MG63 (cell line): ENCODE data around the gene PNPO. TPM values are rescaled to one million over a fixed set of nuclear protein-coding genes. Genes with fewer than 3 reads are reported as not detected.

Experiments used
- DNase-seq: peaks from one replicate; pipeline ENCODE4 v3.0.0-alpha.2; 2020
- H3K27me3 ChIP-seq: fragments of 250-450 bp; sonication (Bioruptor Pico); 2 replicates; pipeline ENCODE4 v1.5.1; 2020; ENCODE audit warnings: mild to moderate bottlenecking, moderate library complexity
- H3K36me3 ChIP-seq: fragments of 250-450 bp; sonication (Bioruptor Pico); 2 replicates; pipeline ENCODE4 v1.5.1; 2020; ENCODE audit warnings: mild to moderate bottlenecking, moderate library complexity
- H3K4me3 ChIP-seq: fragments of 250-450 bp; sonication (Bioruptor Pico); 2 replicates; pipeline ENCODE4 v1.5.1; 2020; ENCODE audit warnings: mild to moderate bottlenecking, moderate library complexity
- H3K9me3 ChIP-seq: fragments of 250-450 bp; sonication (Bioruptor Pico); 2 replicates; pipeline ENCODE4 v1.5.1; 2020; ENCODE audit warnings: mild to moderate bottlenecking, moderate library complexity
- total RNA-seq: library from RNA; depleted of rRNA; stranded (reverse); fragments of >200 nt; shearing (Covaris generic); gene quantifications from 2 replicates; pipeline ENCODE4 v1.2.3, GENCODE V29; 2014; ENCODE audit warnings: low replicate concordance

The PNPO gene
- total RNA-seq, 1 experiment from 2014 or later, result 41.4 TPM

GRCh38 chr17:47957591-47958490, 16.5 kb downstream of the PNPO start, which contains the start of gene PRR15L:
Gene PRR15L (minus strand): TSS chr17:47957883. CDS start chr17:47953234, 4,649 bp downstream.
- no peak within 1 kb of the TSS for H3K4me3 ChIP-seq
- no peaks in the 10 kb centered on the region for H3K36me3 ChIP-seq
- no peaks in the 10 kb centered on the region for H3K9me3 ChIP-seq
- DNase-seq, result no peak
- no peaks in the 10 kb centered on the region for H3K27me3 ChIP-seq

DNA sequence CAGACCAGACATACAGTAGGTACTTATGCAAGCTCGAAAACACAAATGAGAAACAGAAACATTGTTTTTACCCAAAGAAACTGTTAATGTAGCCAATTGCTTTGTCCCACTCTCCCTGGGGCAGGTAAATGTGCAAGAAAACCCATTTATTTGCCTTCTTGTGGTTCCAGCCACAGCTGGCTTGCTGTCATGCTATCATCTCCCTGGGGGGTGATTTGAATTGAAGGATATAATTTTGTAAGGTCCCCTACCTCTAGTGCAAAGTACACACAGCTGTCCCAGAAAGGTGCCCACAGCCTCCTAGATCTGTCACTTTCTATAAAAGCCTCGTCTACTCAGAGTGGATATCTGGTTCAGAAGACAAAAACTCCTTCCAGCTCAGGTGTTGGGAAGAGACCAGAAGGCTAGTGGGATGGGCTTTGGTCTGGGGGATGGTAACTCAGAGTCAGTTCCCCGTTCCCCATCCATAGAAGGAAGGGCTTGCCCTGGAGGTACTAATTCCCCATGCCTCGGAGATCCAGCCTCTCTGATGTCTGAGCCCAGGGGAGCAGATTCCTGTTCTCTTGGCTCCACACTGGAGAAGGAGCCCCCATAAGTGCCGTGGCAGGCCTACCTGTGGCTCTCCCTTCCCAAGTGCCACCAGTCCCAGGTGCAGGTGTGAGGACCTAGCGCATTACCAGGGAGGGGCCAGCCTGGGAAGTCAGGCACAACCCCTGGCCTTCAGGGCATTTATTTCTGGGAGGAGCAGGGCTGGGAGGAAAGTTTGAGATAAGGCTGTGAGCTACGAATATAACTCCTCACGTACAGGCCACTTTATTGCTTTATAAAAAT, 18.7 kb downstream of the PNPO start:
- H3K27me3 ChIP-seq, result no peaks in the 10 kb centered on the region
- H3K36me3 ChIP-seq, result no peaks in the 10 kb centered on the region
- no peak overlapping the region for H3K4me3 ChIP-seq
- DNase-seq, result no peak
- H3K9me3 ChIP-seq, result no peaks in the 10 kb centered on the region

DNA sequence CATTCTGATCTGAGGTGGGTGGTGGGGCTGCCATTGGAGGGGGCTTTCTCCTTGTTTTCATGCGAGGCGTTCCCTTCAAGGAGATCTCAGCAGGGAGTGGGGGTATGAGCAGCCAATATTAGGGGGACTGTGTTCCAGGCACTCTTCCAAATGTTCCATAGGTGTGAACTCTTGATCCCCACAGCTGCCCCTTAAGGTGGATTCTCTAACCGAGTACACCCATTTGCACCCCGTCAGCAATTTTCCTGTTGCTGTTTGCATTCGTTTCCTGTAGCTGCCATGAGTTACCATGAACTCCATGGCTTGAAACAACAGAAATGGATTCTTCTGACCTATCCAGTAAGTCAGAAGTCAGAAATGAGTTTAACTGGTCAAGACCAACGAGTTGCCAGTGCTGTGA, 20.0 kb downstream of the PNPO start:
- Histone ChIP-seq H3K36me3 (no peaks in the 10 kb centered on the region), H3K9me3 (no peaks in the 10 kb centered on the region), H3K27me3 (no peaks in the 10 kb centered on the region), H3K4me3 (no peak overlapping the region)
- no peak for DNase-seq

DNA sequence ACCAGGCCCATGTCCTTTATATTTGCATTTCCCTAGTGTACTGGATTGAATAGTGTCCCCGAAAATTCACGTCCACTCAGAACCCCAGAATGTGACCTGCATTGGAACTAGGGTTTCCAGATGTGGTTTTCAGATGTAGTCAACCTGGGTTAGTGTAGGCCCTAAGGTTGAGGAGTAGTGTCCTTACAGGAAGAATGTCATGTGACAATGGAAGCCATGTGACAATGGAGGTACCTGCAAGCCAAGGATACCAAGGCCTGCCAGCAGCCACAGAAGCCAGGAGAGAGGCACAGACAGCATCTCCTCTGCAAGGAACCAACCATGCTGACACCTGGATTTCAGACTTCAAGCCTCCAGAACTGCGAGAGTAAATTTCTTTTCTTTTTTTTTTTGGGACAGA, 21.5 kb downstream of the PNPO start:
- Histone ChIP-seq H3K36me3 (no peaks in the 10 kb centered on the region), H3K9me3 (no peaks in the 10 kb centered on the region), H3K27me3 (no peaks in the 10 kb centered on the region), H3K4me3 (no peak overlapping the region)
- no peak for DNase-seq

DNA sequence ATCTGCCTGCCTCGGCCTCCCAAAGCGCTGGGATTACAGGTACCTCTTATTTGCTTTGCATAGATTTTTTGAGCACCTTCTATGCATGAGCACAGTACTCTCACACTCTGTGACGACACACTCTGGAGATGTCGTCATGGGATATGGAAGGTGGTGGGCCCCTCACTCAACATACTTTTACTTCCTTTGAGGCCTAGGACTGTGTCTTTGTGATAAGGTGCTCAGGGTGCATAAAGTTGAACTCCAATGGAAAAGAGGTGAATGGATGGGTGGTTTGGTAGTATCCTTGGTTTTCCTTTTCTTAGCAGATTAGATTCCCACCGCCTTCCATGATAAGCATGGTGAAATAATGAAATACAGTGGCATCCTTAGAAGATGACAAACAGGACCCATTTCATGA, 23.5 kb downstream of the PNPO start:
- no peak for DNase-seq
- H3K27me3 ChIP-seq, result no peaks in the 10 kb centered on the region
- no peak overlapping the region for H3K4me3 ChIP-seq
- no peaks in the 10 kb centered on the region for H3K36me3 ChIP-seq
- H3K9me3 ChIP-seq, result no peaks in the 10 kb centered on the region

GRCh38 chr17:47966079-47966519, 24.7 kb downstream of the PNPO start:
- no peak for DNase-seq

GRCh38 chr17:47967607-47968252, 26.4 kb downstream of the PNPO start:
- no peaks in the 10 kb centered on the region; the same call in 1 of the 2 replicates for H3K36me3 ChIP-seq
- H3K4me3 ChIP-seq, result no peak overlapping the region
- no peaks in the 10 kb centered on the region for H3K9me3 ChIP-seq
- no peaks in the 10 kb centered on the region for H3K27me3 ChIP-seq
- DNase-seq, result peak; percentile 84

More at GRCh38 chr17:47966079-47966519, 24.7 kb downstream of the PNPO start:
- Histone ChIP-seq H3K36me3 (no peaks in the 10 kb centered on the region), H3K27me3 (no peaks in the 10 kb centered on the region), H3K4me3 (no peak overlapping the region), H3K9me3 (no peaks in the 10 kb centered on the region)

DNA sequence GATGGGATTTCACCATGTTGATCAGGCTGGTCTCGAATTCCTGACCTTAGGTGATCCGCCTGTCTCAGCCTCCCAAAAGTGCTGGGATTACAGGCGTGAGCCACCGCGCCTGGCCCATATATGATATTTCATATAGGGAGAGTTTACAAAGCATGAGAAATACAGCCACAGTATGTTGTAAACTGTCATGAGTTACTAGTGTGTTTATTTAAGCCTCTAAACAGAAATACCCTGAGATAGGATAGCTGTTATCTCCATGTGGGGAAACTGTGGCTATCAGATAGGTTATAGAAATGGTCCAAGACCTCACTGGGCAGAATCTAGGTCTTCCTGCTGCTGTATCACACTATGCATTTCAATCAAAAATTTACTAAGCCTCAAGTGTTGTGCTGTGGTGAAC, 27.5 kb downstream of the PNPO start:
- Histone ChIP-seq H3K9me3 (no peaks in the 10 kb centered on the region), H3K4me3 (no peak overlapping the region), H3K27me3 (no peaks in the 10 kb centered on the region), H3K36me3 (peaks cover 6% of the 10 kb centered on the region; the same call in 1 of the 2 replicates)
- DNase-seq, result no peak

DNA sequence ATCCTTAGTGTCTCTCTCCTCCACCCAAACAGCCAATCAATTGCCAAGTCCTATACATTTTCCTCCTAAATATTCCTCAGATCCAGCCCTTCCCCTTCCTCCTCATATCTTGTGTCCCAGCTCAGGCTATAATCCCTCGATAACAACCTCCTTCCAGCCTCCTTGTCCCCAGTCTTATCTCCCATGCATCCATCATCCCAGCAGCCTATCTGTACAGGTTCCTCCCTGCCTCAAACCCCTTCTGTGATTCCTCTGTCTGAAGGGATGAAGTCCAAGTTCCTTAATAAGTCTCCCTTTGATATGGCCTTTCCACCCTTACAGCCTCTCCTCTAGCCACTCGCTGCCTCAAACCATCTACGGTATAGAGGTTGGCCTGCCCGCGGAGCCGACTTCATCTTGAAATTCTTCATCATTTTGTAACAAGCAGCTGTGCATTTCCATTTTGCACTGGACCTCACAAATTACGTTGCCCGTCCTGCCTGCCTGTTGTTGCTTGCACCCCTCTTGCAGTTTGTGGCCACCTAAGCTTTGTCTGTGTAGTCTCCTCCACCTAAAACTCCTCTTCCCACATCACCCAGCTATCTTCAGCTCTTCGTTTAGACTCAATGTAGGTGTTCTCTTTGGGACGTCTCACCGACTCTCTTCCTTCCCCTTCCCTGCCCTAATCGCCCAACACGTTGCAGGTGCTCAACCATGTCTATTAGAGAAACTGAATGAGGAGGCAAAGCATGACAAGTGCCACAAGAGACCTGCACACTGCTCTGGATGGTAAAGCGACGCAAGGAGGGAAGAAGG, 28.8 kb downstream of the PNPO start:
- Histone ChIP-seq H3K4me3 (no peak overlapping the region), H3K27me3 (no peaks in the 10 kb centered on the region), H3K9me3 (no peaks in the 10 kb centered on the region), H3K36me3 (peaks cover 14% of the 10 kb centered on the region)
- no peak for DNase-seq

- DNase-seq, result peak; percentile 100
- Histone ChIP-seq H3K9me3 (no peaks in the 10 kb centered on the region), H3K36me3 (peaks cover 20% of the 10 kb centered on the region), H3K27me3 (no peaks in the 10 kb centered on the region), H3K4me3 (peak within 1 kb of the TSS; percentile 65)
Observed at GRCh38 chr17:47970725-47971499, 29.5 kb downstream of the PNPO start, which contains the start of gene CDK5RAP3. Gene CDK5RAP3 (plus strand): TSS chr17:47971113. CDS start chr17:47971147, 34 bp downstream.

GRCh38 chr17:47973541-47973940, 32.2 kb downstream of the PNPO start:
- DNase-seq, result no peak
- Histone ChIP-seq H3K4me3 (no peak overlapping the region), H3K9me3 (no peaks in the 10 kb centered on the region), H3K36me3 (peaks cover 34% of the 10 kb centered on the region), H3K27me3 (no peaks in the 10 kb centered on the region)

DNA sequence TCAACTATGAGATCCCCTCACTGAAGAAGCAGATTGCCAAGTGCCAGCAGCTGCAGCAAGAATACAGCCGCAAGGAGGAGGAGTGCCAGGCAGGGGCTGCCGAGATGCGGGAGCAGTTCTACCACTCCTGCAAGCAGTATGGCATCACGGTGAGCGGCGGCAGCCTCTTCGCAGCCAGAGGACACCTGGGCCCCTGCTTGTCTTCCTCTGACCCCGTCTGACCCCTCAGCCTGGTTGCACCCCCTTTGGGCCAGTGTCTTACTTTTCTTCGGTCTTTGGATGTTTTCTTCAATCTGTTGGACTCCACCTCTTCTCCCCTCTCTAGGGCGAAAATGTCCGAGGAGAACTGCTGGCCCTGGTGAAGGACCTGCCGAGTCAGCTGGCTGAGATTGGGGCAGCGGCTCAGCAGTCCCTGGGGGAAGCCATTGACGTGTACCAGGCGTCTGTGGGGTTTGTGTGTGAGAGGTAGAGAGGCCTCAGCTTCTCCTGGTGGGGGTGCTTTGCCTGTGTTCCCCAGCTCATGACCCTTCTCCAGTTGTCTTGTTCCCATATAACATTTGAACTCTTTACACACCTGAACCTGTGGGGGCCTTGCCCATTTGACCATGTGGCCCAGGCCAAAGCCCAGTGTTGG, 33.9 kb downstream of the PNPO start:
- H3K27me3 ChIP-seq, result no peaks in the 10 kb centered on the region
- H3K36me3 ChIP-seq, result peaks cover 48% of the 10 kb centered on the region
- no peak overlapping the region for H3K4me3 ChIP-seq
- H3K9me3 ChIP-seq, result no peaks in the 10 kb centered on the region
- no peak for DNase-seq

DNA sequence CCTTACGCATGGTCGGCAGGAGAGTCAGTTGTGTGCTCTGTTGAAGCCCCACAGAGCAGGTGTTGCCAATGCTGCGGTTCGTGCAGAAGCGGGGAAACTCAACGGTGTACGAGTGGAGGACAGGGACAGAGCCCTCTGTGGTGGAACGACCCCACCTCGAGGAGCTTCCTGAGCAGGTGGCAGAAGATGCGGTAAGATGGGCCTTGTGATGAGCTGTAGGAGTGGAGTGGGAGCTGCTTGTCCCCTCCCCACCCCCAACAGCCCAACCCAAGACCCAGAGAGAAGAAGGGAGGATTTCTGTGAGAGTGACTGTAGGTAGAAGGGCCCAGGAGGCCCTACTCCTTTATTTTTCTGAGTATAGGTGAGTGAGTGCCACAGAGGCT, 34.4 kb downstream of the PNPO start:
- Histone ChIP-seq H3K9me3 (no peaks in the 10 kb centered on the region), H3K36me3 (peaks cover 50% of the 10 kb centered on the region), H3K4me3 (no peak overlapping the region), H3K27me3 (no peaks in the 10 kb centered on the region)
- no peak for DNase-seq

DNA sequence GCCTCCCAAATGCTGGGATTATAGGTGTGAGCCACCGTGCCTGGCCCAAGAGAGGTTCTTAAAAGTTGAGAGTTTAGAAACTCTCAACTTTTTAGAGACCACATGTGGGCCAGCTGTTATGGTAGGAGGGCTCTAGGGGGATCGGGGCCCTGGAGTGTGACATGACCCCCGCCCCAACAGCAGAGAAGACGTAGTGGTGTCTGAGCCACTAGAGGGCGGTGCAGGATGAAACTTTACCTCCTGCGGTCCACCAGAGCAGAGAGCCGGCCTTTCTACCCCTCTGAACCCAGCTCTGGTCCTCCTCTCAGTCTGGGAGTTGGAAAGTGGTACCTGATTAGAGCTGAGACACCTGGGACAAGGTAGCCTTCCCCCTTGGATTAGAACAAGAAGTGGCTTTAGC, 37.0 kb downstream of the PNPO start:
- peak; percentile 45 for DNase-seq
- Histone ChIP-seq H3K36me3 (peaks cover 74% of the 10 kb centered on the region), H3K4me3 (no peak overlapping the region), H3K9me3 (no peaks in the 10 kb centered on the region), H3K27me3 (no peaks in the 10 kb centered on the region)

DNA sequence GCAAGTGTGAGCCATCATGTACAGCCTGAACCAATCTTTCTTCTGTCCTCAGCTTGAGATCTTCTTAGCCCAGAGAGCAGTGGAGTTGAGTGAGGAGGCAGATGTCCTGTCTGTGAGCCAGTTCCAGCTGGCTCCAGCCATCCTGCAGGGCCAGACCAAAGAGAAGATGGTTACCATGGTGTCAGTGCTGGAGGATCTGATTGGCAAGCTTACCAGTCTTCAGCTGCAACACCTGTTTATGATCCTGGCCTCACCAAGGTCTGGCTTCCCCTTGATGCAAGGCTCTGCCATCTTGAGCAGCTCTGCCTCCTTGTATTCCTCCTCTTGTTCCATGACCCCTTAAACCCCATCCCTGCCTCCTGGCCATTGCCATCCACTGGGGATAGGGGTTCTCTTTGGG, 39.2 kb downstream of the PNPO start:
- no peak for DNase-seq
- Histone ChIP-seq H3K9me3 (no peaks in the 10 kb centered on the region), H3K27me3 (no peaks in the 10 kb centered on the region), H3K4me3 (no peak overlapping the region), H3K36me3 (peaks cover 65% of the 10 kb centered on the region)
